IPS-18a (cell line): ENCODE measurements around the gene LHX5.

ENCODE experiments used
- H3K27ac ChIP-seq: one replicate; pipeline ENCODE4 v1.5.1; 2013; ENCODE audit warnings: low read length
- H3K27me3 ChIP-seq: one replicate; pipeline ENCODE4 v1.6.1; 2013; ENCODE audit warnings: mild to moderate bottlenecking, low read length; ENCODE audit not compliant: control insufficient read depth, insufficient read depth
- H3K36me3 ChIP-seq: one replicate; pipeline ENCODE4 v1.6.1; 2013; ENCODE audit warnings: low read depth, low read length; ENCODE audit not compliant: control insufficient read depth
- H3K4me1 ChIP-seq: one replicate; pipeline ENCODE4 v1.6.1; 2013; ENCODE audit warnings: low read depth, low read length; ENCODE audit not compliant: control insufficient read depth
- H3K4me3 ChIP-seq: one replicate; pipeline ENCODE4 v1.5.1; 2013; ENCODE audit warnings: low read length
- H3K9ac ChIP-seq: one replicate; pipeline ENCODE4 v1.6.1; 2013; ENCODE audit warnings: mild to moderate bottlenecking, low read length, moderate library complexity
- H3K9me3 ChIP-seq: one replicate; pipeline ENCODE4 v1.6.1; 2013; ENCODE audit warnings: low read depth, low read length; ENCODE audit not compliant: control insufficient read depth

Gene LHX5

DNA sequence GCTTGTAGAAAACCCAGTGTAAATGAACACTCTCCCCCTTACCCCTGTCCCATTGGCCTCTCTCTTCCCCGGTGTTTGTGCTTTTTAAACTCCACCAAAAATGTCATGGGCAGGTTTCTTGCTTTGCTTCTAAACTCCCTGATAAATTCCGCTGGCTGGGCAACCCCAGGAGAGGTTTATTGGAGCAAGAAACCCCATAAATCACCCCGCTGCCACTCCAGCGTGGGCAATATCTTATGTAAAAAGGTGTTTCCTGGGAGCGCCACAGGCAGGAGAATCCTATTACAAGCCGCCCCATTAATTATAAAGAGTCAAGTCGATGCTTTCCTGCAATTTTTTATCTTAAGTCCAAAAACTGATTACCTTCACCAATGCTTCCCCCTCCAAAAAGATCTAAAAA is 22.8 kb downstream of the LHX5 start:
- no peak overlapping the region for H3K27ac ChIP-seq
- H3K9me3 ChIP-seq: no peaks in the 10 kb centered on the region
- H3K4me1 ChIP-seq: no peaks in the 10 kb centered on the region
- no peak overlapping the region for H3K9ac ChIP-seq
- no peaks in the 10 kb centered on the region for H3K36me3 ChIP-seq
- H3K27me3 ChIP-seq: no peaks in the 10 kb centered on the region
- no peak overlapping the region for H3K4me3 ChIP-seq

DNA sequence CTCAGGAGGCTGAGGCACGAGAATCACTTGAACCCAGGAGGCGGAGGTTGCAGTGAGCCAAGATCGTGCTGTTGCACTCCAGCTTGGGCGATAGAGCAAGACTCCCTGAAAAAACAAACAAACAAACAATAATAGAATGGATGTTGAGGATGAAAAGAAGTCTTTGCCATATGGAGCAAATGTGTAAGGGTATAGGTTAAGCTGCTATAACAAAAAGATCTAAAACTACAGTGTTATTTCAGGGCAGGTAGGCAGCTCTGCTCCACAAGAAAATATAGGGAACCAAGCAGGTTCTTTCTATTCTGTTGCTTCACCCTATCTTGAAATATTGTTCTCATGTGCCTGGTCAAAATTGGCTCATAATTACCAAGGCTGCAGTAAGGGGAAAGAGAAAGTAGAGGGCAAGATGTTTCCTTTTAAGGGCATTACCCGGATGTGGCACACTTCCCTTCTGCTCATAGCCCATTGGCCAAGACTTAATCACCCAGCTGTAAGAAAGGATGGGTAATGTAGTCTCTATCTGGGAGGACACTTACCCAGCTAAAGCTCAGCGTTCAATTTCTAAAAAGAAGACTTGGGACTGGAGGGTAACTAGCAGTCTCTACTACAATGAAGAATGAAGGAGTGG is 26.0 kb downstream of the LHX5 start:
- no peak overlapping the region for H3K4me3 ChIP-seq
- H3K36me3 ChIP-seq: no peaks in the 10 kb centered on the region
- H3K27ac ChIP-seq: no peak overlapping the region
- H3K27me3 ChIP-seq: no peaks in the 10 kb centered on the region
- H3K9me3 ChIP-seq: no peaks in the 10 kb centered on the region
- H3K4me1 ChIP-seq: no peaks in the 10 kb centered on the region
- no peak overlapping the region for H3K9ac ChIP-seq

DNA sequence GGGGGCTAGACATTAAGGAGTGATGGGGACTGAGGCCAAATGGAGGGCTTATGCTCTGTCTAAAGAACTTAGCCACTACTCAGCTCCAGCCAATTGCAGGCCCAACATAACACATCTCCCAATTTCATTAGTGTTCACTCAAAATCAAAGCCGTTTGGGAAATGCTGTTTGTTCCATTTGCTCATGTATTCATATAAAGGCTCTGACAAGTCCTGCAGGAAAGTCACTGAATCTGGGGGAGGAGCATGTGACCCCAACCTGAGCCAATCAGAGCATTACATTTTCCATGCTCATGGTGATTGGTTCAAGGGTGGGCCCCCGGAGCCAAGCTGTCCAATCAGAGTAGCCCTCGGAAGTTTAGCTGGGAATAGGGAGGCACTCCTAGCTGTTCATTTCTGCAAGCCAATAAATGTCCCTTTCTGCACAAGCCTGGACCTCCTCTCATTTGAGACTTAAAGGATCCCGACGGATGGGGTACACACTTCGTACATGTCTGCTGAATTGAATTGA is 28.6 kb downstream of the LHX5 start:
- Histone ChIP-seq H3K9me3 (no peaks in the 10 kb centered on the region), H3K9ac (no peak overlapping the region), H3K27ac (no peak overlapping the region), H3K4me1 (no peaks in the 10 kb centered on the region), H3K27me3 (no peaks in the 10 kb centered on the region), H3K4me3 (no peak overlapping the region), H3K36me3 (no peaks in the 10 kb centered on the region)

DNA sequence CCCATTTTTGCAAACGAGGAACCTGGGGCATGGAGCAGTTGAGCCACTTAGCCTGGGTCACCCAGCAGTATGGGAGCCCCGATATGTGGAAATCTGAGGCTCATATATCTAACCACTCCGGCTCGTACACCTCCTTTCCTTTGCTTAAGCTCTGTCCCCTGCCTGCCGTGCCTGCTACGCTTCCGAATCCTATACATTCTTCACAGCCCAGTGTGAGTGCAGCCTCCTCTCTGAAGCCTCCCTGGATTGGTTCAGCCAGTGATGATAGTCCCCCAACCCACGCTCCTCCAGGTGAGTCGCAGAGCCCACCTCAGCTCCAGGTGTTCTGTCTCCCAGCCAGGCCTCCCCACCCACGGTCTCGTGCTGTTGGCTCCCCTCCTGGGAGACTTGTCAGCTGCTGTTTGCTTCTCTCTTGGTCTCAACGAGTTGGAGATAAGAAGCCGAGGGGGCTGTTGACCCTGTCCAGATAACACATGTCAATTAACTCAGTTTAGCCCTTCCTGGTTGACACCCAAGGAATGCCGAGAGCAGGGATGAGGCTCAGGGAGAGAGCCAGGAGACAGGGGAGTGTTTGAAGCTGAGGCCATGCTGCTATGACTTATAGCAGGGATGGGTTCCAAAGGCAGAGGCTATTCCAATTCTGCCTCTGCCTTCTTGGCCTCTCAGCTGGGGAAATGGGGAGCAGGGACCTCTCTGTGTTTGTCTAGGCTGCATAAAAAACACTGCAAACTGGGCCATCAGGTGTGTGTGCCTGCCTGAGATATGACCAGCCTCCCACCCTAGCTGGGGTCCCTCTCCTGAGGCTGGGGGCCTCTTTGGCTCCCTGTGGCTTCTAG is 30.5 kb downstream of the LHX5 start:
- no peak overlapping the region for H3K9ac ChIP-seq
- no peak overlapping the region for H3K4me3 ChIP-seq
- H3K4me1 ChIP-seq: no peaks in the 10 kb centered on the region
- no peak overlapping the region for H3K27ac ChIP-seq
- no peaks in the 10 kb centered on the region for H3K9me3 ChIP-seq
- H3K36me3 ChIP-seq: no peaks in the 10 kb centered on the region
- no peaks in the 10 kb centered on the region for H3K27me3 ChIP-seq

GRCh38 chr12:113440336-113440735 is 31.3 kb downstream of the LHX5 start:
- H3K9ac ChIP-seq: no peak overlapping the region
- H3K9me3 ChIP-seq: no peaks in the 10 kb centered on the region
- H3K36me3 ChIP-seq: no peaks in the 10 kb centered on the region
- H3K27me3 ChIP-seq: no peaks in the 10 kb centered on the region
- no peak overlapping the region for H3K27ac ChIP-seq
- H3K4me1 ChIP-seq: no peaks in the 10 kb centered on the region
- H3K4me3 ChIP-seq: no peak overlapping the region

DNA sequence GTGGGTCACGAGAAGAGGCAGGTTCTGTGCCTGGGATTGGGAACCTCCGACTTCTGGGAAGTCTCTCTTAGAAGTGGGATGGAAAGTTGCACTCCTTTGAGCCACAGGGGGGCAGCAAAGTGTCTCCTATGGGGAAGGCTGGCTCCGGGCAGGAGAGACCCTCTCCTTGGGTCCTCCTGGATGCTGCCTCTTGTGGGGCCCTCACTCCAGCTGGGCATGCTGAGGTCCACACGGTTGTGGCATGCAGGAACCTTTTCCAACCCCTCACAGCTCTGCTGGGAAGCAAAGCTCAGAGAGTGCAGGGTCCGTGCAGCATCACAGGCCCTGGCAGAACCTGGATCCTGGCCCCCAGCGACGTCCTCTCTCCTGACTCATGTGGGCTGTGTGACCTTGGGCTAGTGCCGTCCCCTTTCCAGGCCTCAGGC is 32.1 kb downstream of the LHX5 start:
- Histone ChIP-seq H3K27me3 (no peaks in the 10 kb centered on the region), H3K4me1 (no peaks in the 10 kb centered on the region), H3K9ac (no peak overlapping the region), H3K4me3 (no peak overlapping the region), H3K27ac (no peak overlapping the region), H3K9me3 (no peaks in the 10 kb centered on the region), H3K36me3 (no peaks in the 10 kb centered on the region)

DNA sequence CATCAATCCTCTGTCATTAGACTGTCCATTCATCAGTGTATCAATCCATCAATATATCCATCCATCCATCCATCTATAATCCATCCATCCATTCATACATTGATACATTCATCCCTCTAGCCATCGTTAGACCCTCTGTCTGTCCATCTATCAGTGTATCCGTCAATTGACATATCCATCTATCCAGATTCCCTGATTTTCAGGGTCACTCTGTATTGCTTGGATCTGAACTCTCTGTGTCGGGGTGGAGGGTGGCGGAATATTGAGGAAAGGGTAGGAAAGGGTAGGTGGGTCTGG is 32.4 kb downstream of the LHX5 start:
- H3K9me3 ChIP-seq: no peaks in the 10 kb centered on the region
- no peak overlapping the region for H3K4me3 ChIP-seq
- no peak overlapping the region for H3K27ac ChIP-seq
- no peaks in the 10 kb centered on the region for H3K27me3 ChIP-seq
- no peaks in the 10 kb centered on the region for H3K36me3 ChIP-seq
- H3K9ac ChIP-seq: no peak overlapping the region
- no peaks in the 10 kb centered on the region for H3K4me1 ChIP-seq

DNA sequence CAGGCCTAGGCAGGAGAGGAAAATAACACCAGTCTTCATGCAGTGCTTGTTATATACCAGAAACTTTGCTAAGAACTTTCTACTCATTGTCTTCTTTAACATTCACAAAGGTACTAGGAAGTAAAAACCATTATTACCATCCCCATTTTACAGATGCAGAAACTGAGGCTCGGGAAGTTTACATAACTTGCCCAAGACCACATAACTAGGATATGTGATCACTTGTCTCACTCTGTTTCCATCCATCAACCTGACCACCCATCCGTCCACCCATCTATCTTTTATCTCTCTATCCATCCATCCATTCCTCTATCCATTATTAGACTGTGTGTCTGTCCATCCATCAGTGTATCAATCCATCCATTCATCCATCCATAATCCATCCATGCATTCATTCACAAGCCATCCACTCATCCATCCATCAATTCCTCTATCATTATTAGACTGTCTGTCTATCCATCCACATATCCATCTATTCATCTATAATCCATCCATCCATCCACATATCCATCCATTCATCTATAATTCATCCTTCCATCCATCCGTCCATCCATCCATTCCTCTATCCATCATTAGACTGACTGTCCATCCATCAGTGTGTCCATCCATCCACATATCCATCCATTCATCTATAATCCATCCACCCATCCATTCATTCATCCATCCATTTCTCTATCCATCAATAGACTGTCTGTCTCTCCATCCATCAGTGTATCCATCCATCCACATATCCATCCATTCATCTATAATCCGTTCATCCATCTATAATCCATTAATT is 33.0 kb downstream of the LHX5 start:
- Histone ChIP-seq H3K27ac (no peak overlapping the region), H3K4me1 (no peaks in the 10 kb centered on the region), H3K9ac (no peak overlapping the region), H3K27me3 (no peaks in the 10 kb centered on the region), H3K9me3 (no peaks in the 10 kb centered on the region), H3K36me3 (no peaks in the 10 kb centered on the region), H3K4me3 (no peak overlapping the region)

DNA sequence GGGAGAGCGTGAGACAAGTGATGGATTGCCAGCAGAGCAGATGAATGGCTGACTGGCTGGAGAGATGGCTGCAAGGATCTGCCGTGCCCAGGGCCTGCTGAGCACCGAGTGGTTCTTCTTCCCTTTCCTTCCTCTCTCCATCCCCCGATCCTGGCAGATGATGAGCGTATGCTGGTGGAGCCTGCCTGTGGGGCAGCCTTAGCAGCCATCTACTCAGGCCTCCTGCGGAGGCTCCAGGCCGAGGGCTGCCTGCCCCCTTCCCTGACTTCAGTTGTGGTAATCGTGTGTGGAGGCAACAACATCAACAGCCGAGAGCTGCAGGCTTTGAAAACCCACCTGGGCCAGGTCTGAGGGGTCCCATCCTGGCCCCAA is 34.0 kb downstream of the LHX5 start:
- Histone ChIP-seq H3K9me3 (no peaks in the 10 kb centered on the region), H3K36me3 (no peaks in the 10 kb centered on the region), H3K27ac (no peak overlapping the region)

GRCh38 chr12:113436993-113437728 is 34.5 kb downstream of the LHX5 start:
- no peaks in the 10 kb centered on the region for H3K27me3 ChIP-seq
- no peak overlapping the region for H3K9ac ChIP-seq
- H3K4me1 ChIP-seq: no peaks in the 10 kb centered on the region
- H3K4me3 ChIP-seq: no peak overlapping the region
- H3K9me3 ChIP-seq: no peaks in the 10 kb centered on the region
- H3K27ac ChIP-seq: no peak overlapping the region
- H3K36me3 ChIP-seq: no peaks in the 10 kb centered on the region

More for the DNA sequence above, 34.0 kb downstream of the LHX5 start:
- Histone ChIP-seq H3K9ac (no peak overlapping the region), H3K4me3 (no peak overlapping the region), H3K4me1 (no peaks in the 10 kb centered on the region), H3K27me3 (no peaks in the 10 kb centered on the region)

- no peaks in the 10 kb centered on the region for H3K36me3 ChIP-seq
- H3K9me3 ChIP-seq: no peaks in the 10 kb centered on the region
- no peaks in the 10 kb centered on the region for H3K27me3 ChIP-seq
- no peak overlapping the region for H3K4me3 ChIP-seq
- no peak overlapping the region for H3K27ac ChIP-seq
- H3K9ac ChIP-seq: no peak overlapping the region
- H3K4me1 ChIP-seq: no peaks in the 10 kb centered on the region
Measured at GRCh38 chr12:113436586-113436985, 35.1 kb downstream of the LHX5 start.
